H9 (cell line): ENCODE results near the gene HS3ST2. TPM values are rescaled to one million over a fixed set of nuclear protein-coding genes. Genes with fewer than 3 reads are reported as not detected.

ENCODE experiments used
- DNase-seq: peaks from one replicate; pipeline ENCODE4 v3.0.0-alpha.2; 2017
- H2AFZ ChIP-seq: one replicate; pipeline ENCODE4 v1.6.1; 2013; ENCODE audit warnings: mild to moderate bottlenecking, low read length, control low read depth, moderate library complexity
- H2AK5ac ChIP-seq: 2 replicates; pipeline ENCODE4 v1.6.1; 2013; ENCODE audit warnings: low read length, control low read depth, mixed read lengths; ENCODE audit not compliant: insufficient read length
- H2BK120ac ChIP-seq: one replicate; pipeline ENCODE4 v1.6.1; 2013; ENCODE audit warnings: low read depth, mild to moderate bottlenecking, low read length, control low read depth, inconsistent platforms; ENCODE audit not compliant: poor library complexity, severe bottlenecking
- H2BK12ac ChIP-seq: 2 replicates; pipeline ENCODE4 v1.6.1; 2013; ENCODE audit warnings: low read length, control low read depth, mixed read lengths, low read depth; ENCODE audit not compliant: insufficient read length
- H2BK15ac ChIP-seq: 2 replicates; pipeline ENCODE4 v1.6.1; 2013; ENCODE audit warnings: low read depth, low read length, control low read depth
- H2BK20ac ChIP-seq: one replicate; pipeline ENCODE4 v1.6.1; 2013; ENCODE audit warnings: low read depth, mild to moderate bottlenecking, low read length, control low read depth, inconsistent platforms; ENCODE audit not compliant: poor library complexity, severe bottlenecking
- H2BK5ac ChIP-seq: 2 replicates; pipeline ENCODE4 v1.6.1; 2013; ENCODE audit warnings: low read length, control low read depth, mixed read lengths; ENCODE audit not compliant: insufficient read length
- H3K14ac ChIP-seq: 2 replicates; pipeline ENCODE4 v1.6.1; 2013; ENCODE audit warnings: low read length, control low read depth; ENCODE audit not compliant: insufficient read depth
- H3K18ac ChIP-seq: 2 replicates; pipeline ENCODE4 v1.6.1; 2013; ENCODE audit warnings: low read depth, mild to moderate bottlenecking, mixed read lengths, low read length, control low read depth; ENCODE audit not compliant: insufficient read length
- H3K23ac ChIP-seq: 2 replicates; pipeline ENCODE4 v1.6.1; 2013; ENCODE audit warnings: low read length, control low read depth, mixed read lengths, low read depth; ENCODE audit not compliant: insufficient read length
- H3K23me2 ChIP-seq: 2 replicates; pipeline ENCODE4 v1.6.1; 2013; ENCODE audit warnings: low read depth, mild to moderate bottlenecking, mixed read lengths, low read length, control low read depth; ENCODE audit not compliant: insufficient read length, poor library complexity, severe bottlenecking
- H3K27ac ChIP-seq: 2 replicates; pipeline ENCODE4 v1.5.1; 2013; ENCODE audit warnings: low read length, control low read depth, mixed read lengths, low read depth; ENCODE audit not compliant: insufficient read length
- H3K27me3 ChIP-seq: 2 replicates; pipeline ENCODE4 v1.6.1; 2013; ENCODE audit warnings: low read length, control low read depth, inconsistent platforms; ENCODE audit not compliant: insufficient read depth
- H3K4ac ChIP-seq: 2 replicates; pipeline ENCODE4 v1.6.1; 2013; ENCODE audit warnings: low read depth, mild to moderate bottlenecking, control low read depth, inconsistent platforms, low read length, moderate library complexity
- H3K4me1 ChIP-seq: 2 replicates; pipeline ENCODE4 v1.6.1; 2013; ENCODE audit warnings: low read length, control low read depth, inconsistent platforms; ENCODE audit not compliant: insufficient read depth
- H3K4me2 ChIP-seq: 2 replicates; pipeline ENCODE4 v1.6.1; 2013; ENCODE audit warnings: low read length, control low read depth, mixed read lengths; ENCODE audit not compliant: insufficient read length, insufficient read depth
- H3K56ac ChIP-seq: 2 replicates; pipeline ENCODE4 v1.6.1; 2013; ENCODE audit warnings: low read depth, mild to moderate bottlenecking, mixed read lengths, low read length, control low read depth; ENCODE audit not compliant: insufficient read length
- H3K79me1 ChIP-seq: 2 replicates; pipeline ENCODE4 v1.6.1; 2013; ENCODE audit warnings: low read depth, mild to moderate bottlenecking, moderate library complexity, low read length, control low read depth, inconsistent platforms; ENCODE audit not compliant: insufficient read depth, poor library complexity, severe bottlenecking
- H3K79me2 ChIP-seq: 2 replicates; pipeline ENCODE4 v1.6.1; 2013; ENCODE audit warnings: low read length, control low read depth, inconsistent platforms; ENCODE audit not compliant: insufficient read depth
- H3K9ac ChIP-seq: 2 replicates; pipeline ENCODE4 v1.6.1; 2013; ENCODE audit warnings: low read length, control low read depth, mixed read lengths; ENCODE audit not compliant: insufficient read length; ENCODE audit errors: extremely low read depth
- H3K9me3 ChIP-seq: one replicate; pipeline ENCODE4 v1.6.1; 2013; ENCODE audit warnings: low read depth, low read length, inconsistent platforms; ENCODE audit not compliant: control insufficient read depth
- H3T11ph ChIP-seq: one replicate; pipeline ENCODE4 v1.6.1; 2013; ENCODE audit warnings: mild to moderate bottlenecking, low read length, control low read depth, inconsistent platforms
- H4K20me1 ChIP-seq: one replicate; pipeline ENCODE4 v1.6.1; 2013; ENCODE audit not compliant: control insufficient read depth, insufficient read length, insufficient read depth
- H4K5ac ChIP-seq: 2 replicates; pipeline ENCODE4 v1.6.1; 2013; ENCODE audit warnings: low read depth, mild to moderate bottlenecking, mixed read lengths, low read length, control low read depth; ENCODE audit not compliant: insufficient read length
- H4K8ac ChIP-seq: replicated peaks from 2 replicates; pipeline ENCODE4 v1.6.1; 2013; ENCODE audit warnings: low read length, control low read depth, mixed read lengths, low read depth; ENCODE audit not compliant: insufficient read length
- H4K91ac ChIP-seq: 2 replicates; pipeline ENCODE4 v1.6.1; 2013; ENCODE audit warnings: low read depth, mild to moderate bottlenecking, moderate library complexity, mixed read lengths, low read length, control low read depth; ENCODE audit not compliant: insufficient read length
- H3K27ac Mint-ChIP-seq, 3 experiments: 2 replicates in 2 of 3; 3 replicates in 1 of 3; pipeline ENCODE4 v1.8.0; 2020 to 2021; ENCODE audit warnings: mixed read lengths in 3 of 3, mild to moderate bottlenecking in 1 of 3, moderate library complexity in 1 of 3
- H3K27me3 Mint-ChIP-seq: 2 replicates; pipeline ENCODE4 v1.8.0; 2021; ENCODE audit warnings: low read depth, mild to moderate bottlenecking, moderate library complexity, mixed read lengths
- H3K36me3 Mint-ChIP-seq, 3 experiments: 2 replicates in 2 of 3; 3 replicates in 1 of 3; pipeline ENCODE4 v1.8.0; 2020 to 2021; ENCODE audit warnings: low read depth in 3 of 3, mixed read lengths in 3 of 3; ENCODE audit not compliant: insufficient read depth in 1 of 3
- H3K4me1 Mint-ChIP-seq, 2 experiments: 2 replicates each; pipeline ENCODE4 v1.8.0; 2020; ENCODE audit warnings: mixed read lengths in 2 of 2
- H3K4me3 Mint-ChIP-seq, 2 experiments: 2 replicates in 1 of 2; 3 replicates in 1 of 2; pipeline ENCODE4 v1.8.0; 2020 to 2021; ENCODE audit warnings: mild to moderate bottlenecking in 2 of 2, mixed read lengths in 2 of 2, moderate library complexity in 1 of 2
- H3K9me3 Mint-ChIP-seq, 2 experiments: 2 replicates in 1 of 2; 3 replicates in 1 of 2; pipeline ENCODE4 v1.8.0; 2020; ENCODE audit warnings: mild to moderate bottlenecking in 2 of 2, mixed read lengths in 2 of 2, moderate library complexity in 1 of 2
- WGBS: extraction: QIAGEN DNeasy Blood & Tissue Kit; methylation state at CpG from one replicate; pipeline ENCODE4 v1.1.7; 2013; ENCODE audit warnings: missing lambda C conversion rate, low lambda C conversion rate, mixed read lengths; ENCODE audit not compliant: insufficient read length; ENCODE audit errors: extremely low coverage; 5-methylcytosine and 5-hydroxymethylcytosine counted together
- total RNA-seq: library from RNA; stranded (reverse); gene quantifications from 2 replicates; pipeline ENCODE4 v1.2.1, GENCODE V29; 2021
- TF ChIP-seq, protein P1 (sequence below): fragments of 200-600 bp; sonication (generic); conservative IDR thresholded peaks from 3 replicates; pipeline ENCODE4 v1.8.0; 2021; ENCODE audit warnings: antibody characterized with exemption, mild to moderate bottlenecking

HS3ST2 gene
- total RNA-seq, 1 experiment from 2014 or later: 3.1 TPM

DNA sequence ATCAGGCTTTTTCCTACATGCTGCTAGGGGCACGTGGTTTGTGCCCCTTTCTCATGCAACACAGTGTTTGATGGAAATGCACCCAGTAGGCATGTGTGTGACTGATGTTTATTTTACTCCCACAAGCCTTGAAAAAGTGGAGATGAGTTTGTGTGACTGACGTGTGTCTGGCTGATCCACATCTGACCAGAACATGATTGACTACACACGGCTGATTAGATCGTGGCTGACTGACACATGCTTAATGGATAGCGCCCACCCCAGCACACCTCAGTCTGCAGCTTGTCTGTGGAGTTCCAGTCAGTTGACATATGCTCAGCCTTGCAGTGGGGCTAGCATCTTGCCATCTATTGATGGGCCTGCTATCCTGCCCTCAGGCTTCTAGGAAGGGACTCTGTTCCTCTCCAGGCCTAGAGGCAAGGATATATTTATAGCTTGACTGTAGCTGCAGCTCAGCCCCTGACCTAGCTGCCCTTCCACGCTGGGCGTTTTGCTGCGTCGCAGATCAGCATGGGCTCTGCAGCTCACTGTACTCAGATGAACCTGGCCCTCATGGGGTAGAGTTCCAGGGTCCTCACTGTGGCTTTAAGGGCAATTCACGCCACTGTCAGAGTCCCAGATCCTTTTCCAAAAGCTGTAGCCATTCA lies 112.3 kb downstream of the HS3ST2 start:
- Histone ChIP-seq H3T11ph (no peak overlapping the region), H2BK12ac (no peak overlapping the region), H3K27ac (no peak overlapping the region), H4K91ac (no peak overlapping the region), H4K20me1 (no peaks in the 10 kb centered on the region), H3K79me2 (no peaks in the 10 kb centered on the region), H2AK5ac (no peak overlapping the region), H2BK15ac (no peak overlapping the region), H2AFZ (no peak overlapping the region), H4K8ac (no peak overlapping the region), H3K23me2 (no peaks in the 10 kb centered on the region), H3K9me3 (no peaks in the 10 kb centered on the region), H3K14ac (no peak overlapping the region), H3K9ac (no peak overlapping the region), H3K23ac (no peak overlapping the region), H4K5ac (no peak overlapping the region), H3K4ac (no peak overlapping the region), H2BK120ac (no peak overlapping the region), H2BK20ac (no peak overlapping the region), H3K79me1 (no peaks in the 10 kb centered on the region), H2BK5ac (no peak overlapping the region), H3K4me2 (no peak overlapping the region), H3K56ac (no peak overlapping the region), H3K18ac (no peak overlapping the region), H3K4me1 (no peaks in the 10 kb centered on the region), H3K27me3 (no peaks in the 10 kb centered on the region)
- H3K4me3 Mint-ChIP-seq: no peak overlapping the region
- no peak overlapping the region for H3K27ac Mint-ChIP-seq
- H3K36me3 Mint-ChIP-seq: no peaks in the 10 kb centered on the region
- no peaks in the 10 kb centered on the region; a peak in 1 of 5 replicates for H3K9me3 Mint-ChIP-seq
- TF ChIP-seq, protein P1, sequence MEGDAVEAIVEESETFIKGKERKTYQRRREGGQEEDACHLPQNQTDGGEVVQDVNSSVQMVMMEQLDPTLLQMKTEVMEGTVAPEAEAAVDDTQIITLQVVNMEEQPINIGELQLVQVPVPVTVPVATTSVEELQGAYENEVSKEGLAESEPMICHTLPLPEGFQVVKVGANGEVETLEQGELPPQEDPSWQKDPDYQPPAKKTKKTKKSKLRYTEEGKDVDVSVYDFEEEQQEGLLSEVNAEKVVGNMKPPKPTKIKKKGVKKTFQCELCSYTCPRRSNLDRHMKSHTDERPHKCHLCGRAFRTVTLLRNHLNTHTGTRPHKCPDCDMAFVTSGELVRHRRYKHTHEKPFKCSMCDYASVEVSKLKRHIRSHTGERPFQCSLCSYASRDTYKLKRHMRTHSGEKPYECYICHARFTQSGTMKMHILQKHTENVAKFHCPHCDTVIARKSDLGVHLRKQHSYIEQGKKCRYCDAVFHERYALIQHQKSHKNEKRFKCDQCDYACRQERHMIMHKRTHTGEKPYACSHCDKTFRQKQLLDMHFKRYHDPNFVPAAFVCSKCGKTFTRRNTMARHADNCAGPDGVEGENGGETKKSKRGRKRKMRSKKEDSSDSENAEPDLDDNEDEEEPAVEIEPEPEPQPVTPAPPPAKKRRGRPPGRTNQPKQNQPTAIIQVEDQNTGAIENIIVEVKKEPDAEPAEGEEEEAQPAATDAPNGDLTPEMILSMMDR: no peak
- peaks cover 1% of the 10 kb centered on the region for H3K27me3 Mint-ChIP-seq
- no CpG with 5 or more reads among the region's 10 CpGs for WGBS
- DNase-seq: no peak
- H3K4me1 Mint-ChIP-seq: peaks cover 2 to 8% of the 10 kb centered on the region in 2 experiments; a peak in 2 of 4 replicates
